AG09319 (cell line): ENCODE results near the gene GAS2L1.

Source experiments
- DNase-seq: peaks from one replicate; pipeline ENCODE4 v3.0.0-alpha.2; 2010; ENCODE audit warnings: low read depth; ENCODE audit errors: extremely low read depth
- CTCF ChIP-seq: IDR thresholded peaks from 2 replicates; pipeline ENCODE4 v1.5.1; 2011; ENCODE audit warnings: low read depth, mild to moderate bottlenecking, inconsistent platforms, low read length, moderate library complexity

The GAS2L1 gene

GRCh38 chr22:29263791-29264276 is 42.6 kb upstream of the GAS2L1 start:
- no peak for DNase-seq
- TF ChIP-seq CTCF, result no peak

- no peak for TF ChIP-seq CTCF
- no peak for DNase-seq
Observed at GRCh38 chr22:29265305-29265704, 41.1 kb upstream of the GAS2L1 start.

GRCh38 chr22:29265929-29266328 is 40.5 kb upstream of the GAS2L1 start:
- no peak for DNase-seq
- TF ChIP-seq CTCF, result no peak

GRCh38 chr22:29266564-29267461 is 39.6 kb upstream of the GAS2L1 start:
- TF ChIP-seq CTCF, result no peak
- DNase-seq, result no peak

- no peak for DNase-seq
- TF ChIP-seq CTCF, result no peak; the same call in 1 of the 2 replicates
Observed at GRCh38 chr22:29267462-29267857, 39.0 kb upstream of the GAS2L1 start.

GRCh38 chr22:29267858-29268510 is 38.5 kb upstream of the GAS2L1 start, which contains the start of the genes EWSR1 and RHBDD3:
TSS of gene EWSR1 (plus strand) at chr22:29268268. CDS start at chr22:29268337, 69 bp downstream.
TSS of gene RHBDD3 (minus strand) at chr22:29267981. CDS start at chr22:29265626, 2,355 bp downstream.
- no peak for TF ChIP-seq CTCF
- peak; percentile 96 for DNase-seq
